C4-2B (cell line): ENCODE results near the gene TOM1L2.

Experiments
- CTCF ChIP-seq: fragments of 450-650 bp; conservative IDR thresholded peaks from 2 replicates; pipeline ENCODE4 v1.5.1; 2017; ENCODE audit warnings: mild to moderate bottlenecking
- ZFX ChIP-seq: fragments of 450-650 bp; IDR thresholded peaks from 2 replicates; pipeline ENCODE4 v1.6.1; 2017

- no peak for TF ChIP-seq CTCF
- no peak for TF ChIP-seq ZFX
These were observed 148.6 kb downstream of the TOM1L2 start for GRCh38 chr17:17823433-17824118.
